ENCODE results near the gene ATG12.

DNA sequence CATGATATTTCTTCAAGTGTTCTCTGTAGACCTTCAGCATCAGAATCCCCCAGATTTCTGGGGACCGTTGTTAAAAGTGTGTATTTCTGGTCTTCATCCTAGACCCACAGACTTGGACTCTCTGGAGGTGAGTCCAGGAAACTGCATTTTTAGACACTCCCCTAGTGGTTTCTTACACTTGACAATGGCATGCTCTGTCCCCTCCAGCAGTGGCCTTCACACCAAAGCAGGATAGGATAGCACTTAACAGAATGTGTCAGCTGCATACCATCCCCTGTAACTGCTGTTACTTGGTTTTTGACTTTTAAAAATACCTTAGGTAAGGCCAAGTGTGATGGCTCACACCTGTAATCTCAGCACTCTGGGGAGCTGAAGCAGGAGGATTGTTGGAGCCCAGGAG lies 45.7 kb downstream of the ATG12 start:
- TF ChIP-seq, protein P1, sequence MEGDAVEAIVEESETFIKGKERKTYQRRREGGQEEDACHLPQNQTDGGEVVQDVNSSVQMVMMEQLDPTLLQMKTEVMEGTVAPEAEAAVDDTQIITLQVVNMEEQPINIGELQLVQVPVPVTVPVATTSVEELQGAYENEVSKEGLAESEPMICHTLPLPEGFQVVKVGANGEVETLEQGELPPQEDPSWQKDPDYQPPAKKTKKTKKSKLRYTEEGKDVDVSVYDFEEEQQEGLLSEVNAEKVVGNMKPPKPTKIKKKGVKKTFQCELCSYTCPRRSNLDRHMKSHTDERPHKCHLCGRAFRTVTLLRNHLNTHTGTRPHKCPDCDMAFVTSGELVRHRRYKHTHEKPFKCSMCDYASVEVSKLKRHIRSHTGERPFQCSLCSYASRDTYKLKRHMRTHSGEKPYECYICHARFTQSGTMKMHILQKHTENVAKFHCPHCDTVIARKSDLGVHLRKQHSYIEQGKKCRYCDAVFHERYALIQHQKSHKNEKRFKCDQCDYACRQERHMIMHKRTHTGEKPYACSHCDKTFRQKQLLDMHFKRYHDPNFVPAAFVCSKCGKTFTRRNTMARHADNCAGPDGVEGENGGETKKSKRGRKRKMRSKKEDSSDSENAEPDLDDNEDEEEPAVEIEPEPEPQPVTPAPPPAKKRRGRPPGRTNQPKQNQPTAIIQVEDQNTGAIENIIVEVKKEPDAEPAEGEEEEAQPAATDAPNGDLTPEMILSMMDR (IDR thresholded peaks at IDR 0.05; ENCODE audit: control extremely low read depth in 1 of 3, insufficient read depth in 1 of 3, low read depth in 1 of 3, low read length in 3 of 3) = no peak
- TF ChIP-seq RNF2 (IDR thresholded peaks at IDR 0.05; ENCODE audit: borderline replicate concordance, low read depth, low read length, missing control alignments, poor library complexity, severe bottlenecking) (no peak), POLR2A (IDR thresholded peaks at IDR 0.05; ENCODE audit: control extremely low read depth in 1 of 2, low read depth in 2 of 2, low read length in 2 of 2) (no peak), POLR2AphosphoS5 (IDR thresholded peaks at IDR 0.05; ENCODE audit: low read depth, low read length) (no peak)
